GM12864 (cell line): ENCODE results near the gene DHRS7C.

Experiments used
- DNase-seq: peaks from one replicate; pipeline ENCODE4 v3.0.0-alpha.2; 2011; ENCODE audit warnings: low read depth
- H3K4me3 ChIP-seq: 2 replicates; pipeline ENCODE4 v1.5.1; 2011; ENCODE audit warnings: mild to moderate bottlenecking, low read depth, low read length, control low read depth
- CTCF ChIP-seq: IDR thresholded peaks from 2 replicates; pipeline ENCODE4 v1.5.1; 2011; ENCODE audit warnings: low read depth, mild to moderate bottlenecking, moderate library complexity, low read length, control low read depth, inconsistent platforms; ENCODE audit errors: missing control alignments

The DHRS7C gene

DNA sequence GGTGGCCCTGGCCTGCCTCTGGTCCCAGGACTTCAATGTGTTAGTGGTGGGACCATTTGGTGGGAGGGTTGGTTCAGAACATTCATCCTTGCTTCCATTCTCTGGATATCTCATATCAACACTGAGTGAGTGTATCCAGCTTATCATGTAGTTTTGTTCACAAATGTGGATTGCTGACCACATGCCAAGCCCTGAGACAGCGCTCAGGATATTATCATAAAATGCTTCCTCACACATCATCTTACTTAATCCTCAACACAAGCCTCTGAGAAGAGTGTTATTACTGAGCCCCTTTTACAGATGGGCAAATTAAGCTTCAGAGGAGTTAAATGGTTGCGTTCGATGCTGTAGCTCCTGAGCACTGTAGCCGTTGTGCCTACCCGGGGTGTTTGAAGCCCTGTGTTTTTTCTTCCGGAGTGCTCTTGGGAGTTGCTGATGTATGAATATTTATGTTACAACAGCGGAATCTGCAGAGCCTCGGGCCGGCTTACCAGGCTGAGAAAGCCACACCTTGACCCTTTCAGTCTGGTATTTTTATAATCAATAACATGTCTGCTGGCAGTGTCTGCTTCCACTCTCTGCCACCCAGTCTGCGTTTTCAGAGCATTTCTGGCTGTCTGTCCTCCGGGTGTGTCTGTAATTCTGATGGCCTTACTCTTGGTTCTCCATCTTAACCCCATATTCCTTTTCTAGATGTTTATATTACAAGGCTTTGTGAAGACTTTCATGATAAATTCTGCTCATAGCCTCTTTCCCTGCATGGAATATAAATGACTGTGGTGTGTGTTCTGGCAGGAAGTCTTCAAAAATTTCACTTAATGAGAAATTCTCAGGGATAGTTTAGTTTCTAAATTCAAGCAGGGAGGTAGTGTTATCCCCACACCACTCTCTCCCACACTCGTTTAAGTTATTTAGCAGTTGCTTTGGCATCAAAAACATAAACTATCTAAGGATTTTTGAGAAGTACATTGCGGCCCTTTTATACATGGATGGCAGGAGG is 37.2 kb upstream of the DHRS7C start:
- TF ChIP-seq CTCF, result no peak
- no peak for DNase-seq
- no peak overlapping the region for H3K4me3 ChIP-seq

DNA sequence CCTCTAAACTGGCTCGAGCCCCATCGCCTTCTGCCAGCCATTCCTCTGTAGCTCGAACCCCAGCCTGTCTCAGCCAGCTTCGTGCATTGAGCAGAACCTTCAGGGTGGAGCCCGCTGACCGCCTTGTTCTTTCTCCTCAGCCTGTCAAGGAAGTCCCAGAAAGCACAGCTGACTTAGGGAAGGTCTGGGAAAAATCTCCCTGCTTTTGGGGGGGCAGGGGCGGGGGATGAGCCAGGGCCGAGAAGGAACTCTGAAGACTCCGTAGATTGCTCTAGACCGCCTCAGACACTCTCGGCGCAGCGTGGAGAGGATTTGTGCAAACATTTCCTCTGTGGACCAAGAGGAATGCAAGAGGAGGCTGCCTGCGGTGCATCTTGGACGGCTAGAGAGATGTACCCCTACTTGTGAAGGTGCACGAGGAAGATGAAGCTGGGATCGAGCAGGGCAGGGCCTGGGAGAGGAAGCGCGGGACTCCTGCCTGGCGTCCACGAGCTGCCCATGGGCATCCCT is 34.3 kb upstream of the DHRS7C start, which contains the start of gene GLP2R:
TSS of gene GLP2R (plus strand) at position 284 of the 510 bp plus-strand sequence. CDS start at position 424, 140 bp downstream.
- DNase-seq, result no peak
- TF ChIP-seq CTCF, result no peak
- no peak within 1 kb of the TSS for H3K4me3 ChIP-seq

DNA sequence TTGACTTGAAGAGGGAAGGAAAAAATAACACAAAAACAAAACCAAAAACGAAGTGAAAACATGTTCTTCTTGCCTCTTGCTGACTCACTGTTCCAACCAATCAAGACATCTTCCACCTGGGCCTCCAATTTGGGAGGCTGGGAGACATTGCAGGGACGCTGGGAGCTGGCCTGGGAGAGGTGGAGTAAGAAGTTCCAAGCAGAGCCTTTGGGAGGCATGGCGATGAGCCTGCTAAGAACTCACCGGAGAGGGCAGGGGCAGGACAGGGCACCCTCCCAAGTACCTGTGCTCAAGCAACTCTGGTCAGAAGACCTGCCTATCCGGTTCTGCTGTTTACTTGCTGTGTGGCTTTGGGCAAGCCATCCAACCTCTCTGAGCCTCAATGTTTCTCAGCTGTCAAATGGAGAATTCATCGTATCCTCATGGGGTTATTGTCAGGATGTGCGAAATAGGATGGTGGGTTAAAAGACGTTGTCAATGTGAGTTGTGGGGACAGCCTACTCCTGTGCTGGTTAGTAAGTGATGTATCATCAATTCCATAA is 33.5 kb upstream of the DHRS7C start:
- no peak for DNase-seq
- H3K4me3 ChIP-seq, result no peak overlapping the region
- no peak for TF ChIP-seq CTCF

GRCh38 chr17:9824094-9824493 is 32.7 kb upstream of the DHRS7C start:
- H3K4me3 ChIP-seq, result no peak overlapping the region
- no peak for DNase-seq
- TF ChIP-seq CTCF, result peak; percentile 23

DNA sequence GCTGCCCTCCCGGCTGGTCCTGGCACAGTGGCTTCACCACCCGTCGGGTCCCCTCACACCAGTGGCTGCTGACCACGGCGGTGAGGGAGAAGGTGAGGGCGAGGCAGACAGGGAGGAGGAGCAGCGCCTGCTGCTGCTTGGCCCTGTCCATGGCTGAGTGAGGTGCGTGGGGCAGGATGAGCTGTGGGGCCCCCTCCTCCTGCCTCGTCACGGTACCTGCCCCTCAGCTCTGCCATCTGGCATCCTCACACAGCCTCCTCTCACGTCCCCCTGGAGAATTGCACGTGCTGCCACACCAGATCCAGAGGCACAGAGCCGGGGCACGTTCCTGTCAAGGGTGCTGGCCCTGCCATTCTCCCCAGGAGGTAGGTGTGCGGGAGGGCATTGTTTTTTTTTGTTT is 30.5 kb upstream of the DHRS7C start, which contains the start of gene GSG1L2:
TSS of gene GSG1L2 (minus strand) at position 159 of the 400 bp plus-strand sequence. CDS start at position 151, 8 bp downstream.
- TF ChIP-seq CTCF, result no peak
- no peak for DNase-seq
- H3K4me3 ChIP-seq, result no peak within 1 kb of the TSS

- no peak for DNase-seq
- TF ChIP-seq CTCF, result no peak
These were observed 29.1 kb upstream of the DHRS7C start for GRCh38 chr17:9820448-9820847.

More at GRCh38 chr17:9820448-9820847, 29.1 kb upstream of the DHRS7C start:
- H3K4me3 ChIP-seq, result no peak overlapping the region
